ENCODE results near the gene FMN2.

FMN2 gene

GRCh38 chr1:240487493-240487892 lies 395.8 kb downstream of the FMN2 start:
- DNase-seq (ENCODE audit: insufficient read length, low spot score) (no peak), FAIRE-seq (peak; percentile 38)
- TF ChIP-seq CTCF (IDR thresholded peaks at IDR 0.05; ENCODE audit: insufficient read depth, missing control alignments): no peak

GRCh38 chr1:240491156-240491555 lies 399.5 kb downstream of the FMN2 start:
- TF ChIP-seq CTCF (IDR thresholded peaks at IDR 0.05; ENCODE audit: insufficient read depth, missing control alignments): no peak
- FAIRE-seq (no peak), DNase-seq (ENCODE audit: insufficient read length, low spot score) (no peak)

- DNase-seq (ENCODE audit: insufficient read length, low spot score) (no peak), FAIRE-seq (no peak)
- TF ChIP-seq CTCF (IDR thresholded peaks at IDR 0.05; ENCODE audit: insufficient read depth, missing control alignments): no peak
These were observed 400.1 kb downstream of the FMN2 start for GRCh38 chr1:240491796-240492195.

- no peak for FAIRE-seq
- no peak for TF ChIP-seq CTCF (IDR thresholded peaks at IDR 0.05; ENCODE audit: insufficient read depth, missing control alignments)
- no peak for DNase-seq (ENCODE audit: insufficient read length, low spot score)
These were observed 401.3 kb downstream of the FMN2 start for GRCh38 chr1:240492832-240493440.

GRCh38 chr1:240495601-240496000 lies 403.9 kb downstream of the FMN2 start:
- TF ChIP-seq CTCF (IDR thresholded peaks at IDR 0.05; ENCODE audit: insufficient read depth, missing control alignments): no peak
- DNase-seq (ENCODE audit: insufficient read length, low spot score): no peak
- FAIRE-seq: no peak

GRCh38 chr1:240496356-240496755 lies 404.7 kb downstream of the FMN2 start:
- FAIRE-seq: no peak
- DNase-seq (ENCODE audit: insufficient read length, low spot score): no peak
- no peak for TF ChIP-seq CTCF (IDR thresholded peaks at IDR 0.05; ENCODE audit: insufficient read depth, missing control alignments)

- no peak for DNase-seq (ENCODE audit: insufficient read length, low spot score)
- FAIRE-seq: no peak
- no peak for TF ChIP-seq CTCF (IDR thresholded peaks at IDR 0.05; ENCODE audit: insufficient read depth, missing control alignments)
These were observed 405.3 kb downstream of the FMN2 start for GRCh38 chr1:240496941-240497340.

Data from D721Med (cell line).